Natural killer cell treated with Interleukin-12 subunit alpha and Interleukin-12 subunit beta and Interleukin-15 and Interleukin-18, amount 100 ng/mL, for 72 hours (primary cell): Measurements from ENCODE around the gene MYOM1. TPM values are rescaled to one million over a fixed set of nuclear protein-coding genes. Genes with fewer than 3 reads are reported as not detected.
A peak's percentile ranks its signal among the peaks of the same experiment; 100 is the strongest.

ENCODE experiments used
- ATAC-seq, 2 donors: fragments of 150-1000 bp; cut with Tn5 transposase in 1 of 2; sonication (Bioruptor Pico), chemical (Tn5 transposase) in 1 of 2; 2 replicates each; pipeline ENCODE4 v1.10.0; 2021
- DNase-seq: peaks from one replicate; pipeline ENCODE4 v3.0.0; 2022; ENCODE audit warnings: low spot score
- H3K27ac Mint-ChIP-seq, 2 donors: 1 replicate in 1 of 2; 2 replicates in 1 of 2; pipeline ENCODE4 v1.8.0; 2022; ENCODE audit warnings: mixed read lengths in 2 of 2, mild to moderate bottlenecking in 1 of 2, moderate library complexity in 1 of 2
- H3K27me3 Mint-ChIP-seq, 2 donors: 1 replicate in 1 of 2; 2 replicates in 1 of 2; pipeline ENCODE4 v1.8.0; 2022; ENCODE audit warnings: mixed read lengths in 2 of 2
- H3K36me3 Mint-ChIP-seq: one replicate; pipeline ENCODE4 v1.8.0; 2022; ENCODE audit warnings: mixed read lengths
- H3K4me1 Mint-ChIP-seq, 2 donors: 1 replicate in 1 of 2; 2 replicates in 1 of 2; pipeline ENCODE4 v1.8.0; 2022; ENCODE audit warnings: low read depth in 2 of 2, mixed read lengths in 2 of 2, mild to moderate bottlenecking in 1 of 2
- H3K4me3 Mint-ChIP-seq: one replicate; pipeline ENCODE4 v1.8.0; 2022; ENCODE audit warnings: mixed read lengths
- H3K9me3 Mint-ChIP-seq: 2 replicates; pipeline ENCODE4 v1.8.0; 2022; ENCODE audit warnings: mixed read lengths
- total RNA-seq, 2 donors: library from RNA; stranded (reverse); gene quantifications; one replicate each; pipeline ENCODE4 v1.2.3, GENCODE V29; 2022

MYOM1 gene
- under 1 TPM; 0.88 to 0.98 TPM for total RNA-seq

- Mint-ChIP-seq H3K27me3 (no peaks in the 10 kb centered on the region), H3K36me3 (no peaks in the 10 kb centered on the region), H3K4me1 (peaks cover 0 to 4% of the 10 kb centered on the region in 2 donors), H3K4me3 (no peak within 1 kb of the TSS), H3K9me3 (no peaks in the 10 kb centered on the region), H3K27ac (no peak within 1 kb of the TSS)
- no peak for ATAC-seq
- DNase-seq, result no peak
Measured at GRCh38 chr18:3219631-3220335, at the start of gene MYOM1. MYOM1 (minus strand) TSS chr18:3219968; CDS start chr18:3215223, 4,745 bp downstream.

- no peaks in the 10 kb centered on the region for H3K9me3 Mint-ChIP-seq
- H3K27ac Mint-ChIP-seq, result peak overlapping the region; percentile 45 to 52
- H3K36me3 Mint-ChIP-seq, result peaks cover 5% of the 10 kb centered on the region
- ATAC-seq (no peak), DNase-seq (no peak)
- H3K4me1 Mint-ChIP-seq, result peaks cover 62 to 74% of the 10 kb centered on the region in 2 donors
- peak overlapping the region; percentile 49 for H3K4me3 Mint-ChIP-seq
- H3K27me3 Mint-ChIP-seq, result no peaks in the 10 kb centered on the region
Measured at GRCh38 chr18:3269241-3269913, 49.6 kb upstream of the MYOM1 start.

GRCh38 chr18:3268306-3268705 lies 48.5 kb upstream of the MYOM1 start:
- no peaks in the 10 kb centered on the region for H3K27me3 Mint-ChIP-seq
- no peaks in the 10 kb centered on the region for H3K9me3 Mint-ChIP-seq
- peaks cover 72 to 83% of the 10 kb centered on the region in 2 donors for H3K4me1 Mint-ChIP-seq
- H3K27ac Mint-ChIP-seq, result peak overlapping the region; percentile 45 to 52
- no peak for ATAC-seq
- no peaks in the 10 kb centered on the region for H3K36me3 Mint-ChIP-seq
- DNase-seq, result no peak
- H3K4me3 Mint-ChIP-seq, result peak overlapping the region; percentile 49

GRCh38 chr18:3266062-3266608 lies 46.4 kb upstream of the MYOM1 start:
- H3K36me3 Mint-ChIP-seq, result peaks cover 6% of the 10 kb centered on the region
- peaks cover 71 to 82% of the 10 kb centered on the region in 2 donors for H3K4me1 Mint-ChIP-seq
- peak overlapping the region; percentile 18 to 69 for H3K27ac Mint-ChIP-seq
- no peaks in the 10 kb centered on the region for H3K27me3 Mint-ChIP-seq
- DNase-seq (no peak), ATAC-seq (no peak)
- H3K9me3 Mint-ChIP-seq, result no peaks in the 10 kb centered on the region
- H3K4me3 Mint-ChIP-seq, result peak overlapping the region; percentile 59

GRCh38 chr18:3265564-3266033 lies 45.8 kb upstream of the MYOM1 start:
- ATAC-seq, result no peak
- no peak for DNase-seq
- Mint-ChIP-seq H3K27me3 (no peaks in the 10 kb centered on the region), H3K36me3 (peaks cover 6% of the 10 kb centered on the region), H3K27ac (peak overlapping the region; percentile 18 to 69), H3K4me1 (peaks cover 74 to 83% of the 10 kb centered on the region in 2 donors), H3K9me3 (no peaks in the 10 kb centered on the region), H3K4me3 (peak overlapping the region; percentile 59)

GRCh38 chr18:3264362-3264761 lies 44.6 kb upstream of the MYOM1 start:
- DNase-seq, result no peak
- Mint-ChIP-seq H3K27me3 (no peaks in the 10 kb centered on the region), H3K36me3 (peaks cover 10% of the 10 kb centered on the region), H3K4me1 (peaks cover 71 to 79% of the 10 kb centered on the region in 2 donors), H3K4me3 (peak overlapping the region; percentile 100), H3K27ac (peak overlapping the region in 1 of 2 donors; percentile 28), H3K9me3 (no peaks in the 10 kb centered on the region)
- no peak for ATAC-seq

- Mint-ChIP-seq H3K9me3 (no peaks in the 10 kb centered on the region), H3K4me1 (peaks cover 66 to 77% of the 10 kb centered on the region in 2 donors), H3K36me3 (peaks cover 15% of the 10 kb centered on the region), H3K4me3 (peak overlapping the region; percentile 100), H3K27me3 (no peaks in the 10 kb centered on the region), H3K27ac (peak overlapping the region; percentile 85 to 98)
- DNase-seq (no peak), ATAC-seq (no peak)
Measured at GRCh38 chr18:3263132-3263700, 43.4 kb upstream of the MYOM1 start.

GRCh38 chr18:3262234-3263131 lies 42.7 kb upstream of the MYOM1 start:
- Mint-ChIP-seq H3K36me3 (peaks cover 22% of the 10 kb centered on the region), H3K4me3 (peak overlapping the region; percentile 100), H3K27me3 (no peaks in the 10 kb centered on the region), H3K4me1 (peaks cover 68 to 78% of the 10 kb centered on the region in 2 donors), H3K9me3 (no peaks in the 10 kb centered on the region), H3K27ac (peak overlapping the region; percentile 85 to 98)
- DNase-seq (no peak), ATAC-seq (peak in 1 of 2 donors; percentile 21)

GRCh38 chr18:3261373-3262233 lies 41.8 kb upstream of the MYOM1 start, which contains the start of gene MYL12B:
MYL12B (plus strand) TSS chr18:3262133; CDS start chr18:3272899, 10,766 bp downstream.
- Mint-ChIP-seq H3K4me3 (peak within 1 kb of the TSS; percentile 100), H3K27ac (peak within 1 kb of the TSS; percentile 95 to 98), H3K27me3 (no peaks in the 10 kb centered on the region), H3K9me3 (no peaks in the 10 kb centered on the region), H3K36me3 (peaks cover 27% of the 10 kb centered on the region), H3K4me1 (peaks cover 60 to 71% of the 10 kb centered on the region in 2 donors)
- ATAC-seq, result peak; percentile 91 to 95
- peak; percentile 91 for DNase-seq

GRCh38 chr18:3260995-3261372 lies 41.2 kb upstream of the MYOM1 start:
- Mint-ChIP-seq H3K4me1 (peaks cover 59 to 71% of the 10 kb centered on the region in 2 donors), H3K36me3 (peaks cover 33% of the 10 kb centered on the region), H3K27me3 (no peaks in the 10 kb centered on the region), H3K9me3 (no peaks in the 10 kb centered on the region), H3K4me3 (peak overlapping the region; percentile 94), H3K27ac (peak overlapping the region; percentile 95 to 98)
- no peak for ATAC-seq
- no peak for DNase-seq

GRCh38 chr18:3257627-3258120 lies 37.9 kb upstream of the MYOM1 start:
- Mint-ChIP-seq H3K4me3 (no peak overlapping the region), H3K27ac (peak overlapping the region; percentile 50 to 98), H3K27me3 (no peaks in the 10 kb centered on the region), H3K4me1 (peaks cover 51 to 66% of the 10 kb centered on the region in 2 donors), H3K9me3 (no peaks in the 10 kb centered on the region), H3K36me3 (peaks cover 55% of the 10 kb centered on the region)
- no peak for ATAC-seq
- no peak for DNase-seq
